CD4-positive, alpha-beta memory T cell (primary cell): Measurements from ENCODE around the gene EDEM3. TPM values are rescaled to one million over a fixed set of nuclear protein-coding genes. Genes with fewer than 3 reads are reported as not detected.
"Not testable (repeated sequence)": the region's sequence is repeated elsewhere in the genome, so short reads cannot be mapped to it uniquely, and the experiment has no call there.

ENCODE experiments used
- CTCF ChIA-PET: fragments of 350-600 bp; sonication (Branson Sonifier 250); formaldehyde crosslinking; loops from one replicate; lab custom pipeline; 2021; ENCODE audit warnings: inconsistent platforms; ENCODE audit not compliant: partially characterized antibody; lab: Charles Lee
- POLR2A ChIA-PET: fragments of 350-600 bp; sonication (Branson Sonifier 250); formaldehyde crosslinking; loops from one replicate; lab custom pipeline; 2021; ENCODE audit not compliant: partially characterized antibody; lab: Charles Lee
- DNase-seq, 5 donors: peaks; one replicate each; pipeline versions ENCODE4 v3.0.0 to v3.0.0-alpha.2; 2020 to 2022; ENCODE audit warnings: mixed read lengths in 1 of 5
- H3K27ac ChIP-seq: one replicate; pipeline ENCODE4 v1.7.0; 2013; ENCODE audit warnings: low read depth, low read length
- H3K27me3 ChIP-seq: 2 replicates; pipeline ENCODE4 v1.7.0; 2013; ENCODE audit warnings: mild to moderate bottlenecking, low read length, moderate library complexity; ENCODE audit not compliant: insufficient read depth
- H3K36me3 ChIP-seq: 2 replicates; pipeline ENCODE4 v1.7.0; 2013; ENCODE audit warnings: mild to moderate bottlenecking, low read length, moderate library complexity; ENCODE audit not compliant: insufficient read depth
- H3K4me1 ChIP-seq: 2 replicates; pipeline ENCODE4 v1.7.0; 2013; ENCODE audit warnings: mild to moderate bottlenecking, low read length, moderate library complexity; ENCODE audit not compliant: insufficient read depth
- H3K4me3 ChIP-seq, 2 donors: one replicate each; pipeline ENCODE4 v1.7.0; 2013; ENCODE audit warnings: low read length in 2 of 2, mild to moderate bottlenecking in 1 of 2
- H3K9me3 ChIP-seq, 2 donors: one replicate each; pipeline ENCODE4 v1.7.0; 2013; ENCODE audit warnings: low read length in 2 of 2, control low read depth in 1 of 2; ENCODE audit not compliant: control insufficient read depth in 1 of 2
- H3K27ac Mint-ChIP-seq, 7 donors: one replicate each; pipeline ENCODE4 v1.8.0; 2020 to 2021; ENCODE audit warnings: mixed read lengths in 7 of 7, mild to moderate bottlenecking in 6 of 7, inconsistent platforms in 3 of 7, moderate library complexity in 3 of 7
- H3K27me3 Mint-ChIP-seq, 2 donors: one replicate each; pipeline ENCODE4 v1.8.0; 2020 to 2021; ENCODE audit warnings: mixed read lengths in 2 of 2
- H3K36me3 Mint-ChIP-seq, 2 donors: one replicate each; pipeline ENCODE4 v1.8.0; 2020 to 2021; ENCODE audit warnings: mixed read lengths in 2 of 2, inconsistent platforms in 1 of 2, mild to moderate bottlenecking in 1 of 2
- H3K4me1 Mint-ChIP-seq, 4 donors: one replicate each; pipeline ENCODE4 v1.8.0; 2020 to 2021; ENCODE audit warnings: mixed read lengths in 4 of 4, mild to moderate bottlenecking in 1 of 4
- H3K4me3 Mint-ChIP-seq, 8 donors: one replicate each; pipeline ENCODE4 v1.8.0; 2020 to 2021; ENCODE audit warnings: mixed read lengths in 8 of 8, mild to moderate bottlenecking in 7 of 8, moderate library complexity in 6 of 8, inconsistent platforms in 3 of 8
- H3K9me3 Mint-ChIP-seq, 8 donors: one replicate each; pipeline ENCODE4 v1.8.0; 2020 to 2021; ENCODE audit warnings: mixed read lengths in 8 of 8, mild to moderate bottlenecking in 5 of 8, inconsistent platforms in 3 of 8, moderate library complexity in 1 of 8
- intact Hi-C: fragments of 100-400 bp; cut with micrococcal nuclease; formaldehyde crosslinking; loops from one replicate; pipeline ENCODE4 v1.15.1; 2023
- polyA plus RNA-seq, 2 donors: library from polyadenylated mRNA; unstranded; fragments of 300-500 nt; fragmentation: Illumina TruSeq; gene quantifications; one replicate each; pipeline ENCODE4 v1.2.3, GENCODE V29; 2021
- total RNA-seq, 2 experiments: library from RNA; stranded (reverse); gene quantifications; one replicate each; pipeline ENCODE4 v1.2.3, GENCODE V29; 2021

EDEM3 gene
- total and polyA plus RNA-seq, 4 experiments from 2014 or later: 8.5 to 61.7 (median 36.1) TPM

DNA sequence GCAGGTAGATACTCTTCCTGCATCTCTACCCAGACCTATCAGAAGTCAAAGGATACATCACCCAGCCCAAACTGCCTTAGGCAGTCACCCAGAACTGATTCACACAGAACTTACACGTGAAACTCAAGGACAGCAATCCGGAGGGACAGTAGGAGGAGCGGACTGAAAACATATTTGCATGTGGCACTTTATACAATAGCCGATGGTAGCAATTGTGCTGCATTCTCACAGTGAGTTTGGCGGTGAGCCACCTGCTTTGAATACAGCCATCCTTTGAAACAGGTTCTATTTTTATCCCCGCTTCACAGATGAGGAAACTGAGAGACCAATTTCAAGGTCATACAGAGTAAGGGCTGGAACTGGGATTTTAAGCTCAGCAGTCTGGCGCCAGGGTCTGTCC, 69.5 kb downstream of the EDEM3 start:
- H3K4me3 Mint-ChIP-seq: no peak overlapping the region
- Histone ChIP-seq H3K27me3 (no peaks in the 10 kb centered on the region), H3K4me1 (no peaks in the 10 kb centered on the region), H3K9me3 (no peaks in the 10 kb centered on the region), H3K36me3 (no peaks in the 10 kb centered on the region), H3K27ac (no peak overlapping the region), H3K4me3 (no peak overlapping the region)
- no peak for DNase-seq
- POLR2A ChIA-PET: no interaction called here
- intact Hi-C loops: no loop called here
- no peak overlapping the region for H3K27ac Mint-ChIP-seq
- CTCF ChIA-PET: no interaction called here
- H3K4me1 Mint-ChIP-seq: peaks cover 0 to 4% (median under 1%) of the 10 kb centered on the region in 4 donors
- no peaks in the 10 kb centered on the region for H3K27me3 Mint-ChIP-seq
- peaks cover 5 to 20% (median 13%) of the 10 kb centered on the region in 8 donors for H3K9me3 Mint-ChIP-seq
- H3K36me3 Mint-ChIP-seq: peaks cover 6 to 14% of the 10 kb centered on the region in 2 donors

DNA sequence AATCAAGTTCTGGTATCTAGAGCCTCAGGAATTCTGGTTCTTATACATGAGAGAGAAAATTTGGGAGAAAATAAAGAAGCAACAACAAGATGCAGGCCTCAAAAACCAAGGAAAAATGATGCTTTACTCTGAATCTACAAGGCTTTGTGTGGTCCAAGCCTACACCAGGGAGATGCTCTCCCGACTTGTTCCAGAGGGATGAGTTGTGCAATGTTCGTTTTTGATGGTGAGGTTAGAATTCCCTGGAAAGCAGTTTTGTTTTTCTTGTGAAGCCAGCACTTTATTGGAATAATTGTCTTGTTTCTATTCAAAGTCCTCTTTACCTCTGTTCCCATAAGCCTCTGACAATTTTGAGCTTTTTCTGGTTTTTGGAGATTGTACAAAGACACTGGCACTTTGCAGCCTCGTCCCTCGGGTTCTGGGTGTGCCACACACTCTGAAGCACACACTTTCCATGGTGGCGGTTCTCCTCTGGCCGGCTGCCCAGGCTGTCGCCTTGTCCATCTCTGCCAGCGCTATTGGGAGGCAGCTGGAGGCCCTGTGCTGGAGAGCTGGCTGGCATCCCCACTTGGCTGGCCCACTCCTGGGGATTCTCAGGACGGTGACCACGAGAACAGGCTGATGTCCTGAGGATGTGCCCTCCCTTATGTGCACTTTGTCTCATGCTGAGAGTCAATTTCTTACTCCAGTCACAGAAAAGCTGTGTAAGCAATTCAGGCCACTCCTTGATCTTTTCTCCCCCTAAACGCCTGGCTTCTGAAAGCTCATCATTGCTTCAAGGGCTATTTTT, 70.2 kb downstream of the EDEM3 start:
- Histone ChIP-seq H3K4me3 (no peak overlapping the region), H3K36me3 (no peaks in the 10 kb centered on the region), H3K4me1 (no peaks in the 10 kb centered on the region), H3K9me3 (no peaks in the 10 kb centered on the region), H3K27me3 (no peaks in the 10 kb centered on the region), H3K27ac (no peak overlapping the region)
- peaks cover 0 to 1% (median 0%) of the 10 kb centered on the region in 4 donors for H3K4me1 Mint-ChIP-seq
- no peak overlapping the region for H3K27ac Mint-ChIP-seq
- intact Hi-C loops: no loop called here
- peak overlapping the region in 1 of 8 donors; percentile 5 for H3K4me3 Mint-ChIP-seq
- POLR2A ChIA-PET: no interaction called here
- CTCF ChIA-PET: no interaction called here
- peaks cover 5 to 22% (median 15%) of the 10 kb centered on the region in 8 donors for H3K9me3 Mint-ChIP-seq
- no peaks in the 10 kb centered on the region for H3K27me3 Mint-ChIP-seq
- H3K36me3 Mint-ChIP-seq: peaks cover 6 to 11% of the 10 kb centered on the region in 2 donors
- no peak for DNase-seq

DNA sequence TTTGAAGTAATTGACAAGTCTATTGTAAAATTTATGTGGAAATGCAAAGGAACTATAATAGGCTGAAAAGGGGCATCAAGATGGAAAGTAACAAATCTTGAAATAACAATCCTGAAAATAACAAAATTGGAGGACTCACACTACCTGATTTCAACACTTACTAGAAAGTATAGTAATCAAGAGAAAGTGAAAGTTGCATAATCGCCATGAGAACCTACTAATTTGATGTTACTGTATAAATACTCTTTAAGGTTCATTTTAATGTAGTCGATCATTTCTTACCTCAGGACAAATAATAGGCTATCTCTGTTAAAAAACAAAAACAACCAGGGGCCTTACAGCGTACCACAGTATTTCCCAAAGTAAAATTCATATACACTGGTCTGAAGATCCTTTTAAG, 71.7 kb downstream of the EDEM3 start:
- no peaks in the 10 kb centered on the region for H3K27me3 ChIP-seq
- Mint-ChIP-seq H3K4me1 (peaks cover 0 to 1% (median 0%) of the 10 kb centered on the region in 4 donors), H3K27me3 (no peaks in the 10 kb centered on the region), H3K4me3 (no peak overlapping the region), H3K27ac (no peak overlapping the region), H3K36me3 (peaks cover 6 to 11% of the 10 kb centered on the region in 2 donors), H3K9me3 (peaks cover 5 to 26% (median 17%) of the 10 kb centered on the region in 8 donors)
- POLR2A ChIA-PET: no interaction called here
- no peaks in the 10 kb centered on the region for H3K9me3 ChIP-seq
- H3K27ac ChIP-seq: no peak overlapping the region
- no peaks in the 10 kb centered on the region for H3K36me3 ChIP-seq
- H3K4me1 ChIP-seq: no peaks in the 10 kb centered on the region
- DNase-seq: no peak
- CTCF ChIA-PET: no interaction called here
- intact Hi-C loops: no loop called here
- H3K4me3 ChIP-seq: no peak overlapping the region

DNA sequence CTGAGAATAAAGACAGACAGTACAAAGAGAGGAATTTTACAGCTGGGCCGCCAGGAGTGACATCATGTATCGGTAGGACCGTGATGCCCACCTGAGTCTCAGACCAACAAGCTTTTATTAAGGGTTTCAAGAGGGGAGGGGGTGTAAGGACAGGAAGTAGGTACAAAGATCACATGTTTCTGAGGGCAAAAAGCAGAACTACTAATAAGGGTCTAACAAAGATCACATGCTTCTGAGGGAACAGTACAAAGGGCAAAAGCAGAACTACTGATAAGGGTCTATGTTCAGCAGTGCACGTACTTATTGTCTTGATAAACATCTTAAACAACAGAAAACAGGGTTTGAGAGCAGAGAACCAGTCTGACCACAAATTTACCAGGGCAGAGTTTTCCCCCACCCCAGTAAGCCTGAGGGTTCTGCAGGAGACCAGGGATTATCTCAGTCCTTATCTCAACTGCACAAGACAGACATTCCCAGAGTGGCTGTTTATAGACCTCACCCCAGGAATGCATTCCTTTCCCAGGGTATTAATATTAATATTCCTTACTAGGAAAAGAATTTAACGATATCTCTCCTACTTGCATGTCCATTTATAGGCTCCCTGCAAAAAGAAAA, 73.9 kb downstream of the EDEM3 start:
- H3K4me1 ChIP-seq, H3K4me1 Mint-ChIP-seq, DNase-seq, H3K36me3 ChIP-seq, H3K4me3 Mint-ChIP-seq, H3K27ac ChIP-seq, H3K27ac Mint-ChIP-seq, intact Hi-C loops, H3K27me3 ChIP-seq, H3K27me3 Mint-ChIP-seq, H3K9me3 ChIP-seq, POLR2A ChIA-PET, CTCF ChIA-PET, H3K4me3 ChIP-seq: not testable (repeated sequence)
- Mint-ChIP-seq H3K9me3 (peaks cover 5 to 26% (median 17%) of the 10 kb centered on the region in 8 donors), H3K36me3 (peaks cover 6 to 11% of the 10 kb centered on the region in 2 donors)

DNA sequence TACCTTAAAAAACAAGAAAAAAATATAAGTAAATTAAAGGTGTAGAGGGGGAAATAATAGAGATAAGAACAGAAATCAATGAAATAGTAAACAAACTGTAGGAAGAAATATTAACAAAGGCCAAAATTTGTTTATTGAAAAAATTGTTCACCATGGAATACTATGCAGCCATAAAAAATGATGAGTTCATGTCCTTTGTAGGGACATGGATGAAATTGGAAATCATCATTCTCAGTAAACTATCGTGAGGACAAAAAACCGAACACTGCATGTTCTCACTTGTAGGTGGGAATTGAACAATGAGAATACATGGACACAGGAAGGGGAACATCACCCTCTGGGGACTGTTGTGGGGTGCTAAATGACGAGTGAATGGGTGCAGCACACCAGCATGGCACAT, 75.2 kb downstream of the EDEM3 start:
- CTCF ChIA-PET, H3K27ac ChIP-seq: not testable (repeated sequence)

DNA sequence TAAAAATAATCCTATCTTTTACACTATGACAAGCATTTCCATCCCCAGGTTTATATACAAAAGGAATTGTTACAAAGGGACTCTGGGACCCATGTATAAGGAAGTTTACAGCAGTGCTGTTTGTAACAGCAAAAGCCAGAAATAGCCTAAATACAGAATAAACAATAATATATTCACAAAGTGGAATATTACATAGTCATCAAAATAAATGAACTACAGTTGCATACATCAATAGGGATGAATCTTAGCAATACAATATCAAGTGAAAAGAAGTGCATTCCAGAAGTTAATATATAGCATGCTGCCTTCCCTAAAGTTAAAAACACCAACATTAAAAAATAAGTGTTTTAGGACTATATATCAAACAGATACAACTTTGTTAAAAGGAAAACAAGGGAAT, 77.3 kb downstream of the EDEM3 start:
- no peaks in the 10 kb centered on the region for H3K9me3 ChIP-seq
- no peak for DNase-seq
- H3K27ac ChIP-seq: no peak overlapping the region
- H3K36me3 ChIP-seq: no peaks in the 10 kb centered on the region
- CTCF ChIA-PET: no interaction called here
- H3K4me1 Mint-ChIP-seq: no peaks in the 10 kb centered on the region
- H3K4me3 ChIP-seq: no peak overlapping the region
- POLR2A ChIA-PET: no interaction called here
- peaks cover 5 to 24% (median 19%) of the 10 kb centered on the region in 8 donors for H3K9me3 Mint-ChIP-seq
- no peak overlapping the region for H3K27ac Mint-ChIP-seq
- intact Hi-C loops: no loop called here
- H3K36me3 Mint-ChIP-seq: peaks cover 4 to 11% of the 10 kb centered on the region in 2 donors
- peaks cover 8% of the 10 kb centered on the region for H3K27me3 ChIP-seq
- peaks cover 21 to 22% of the 10 kb centered on the region in 2 donors for H3K27me3 Mint-ChIP-seq
- H3K4me3 Mint-ChIP-seq: no peak overlapping the region
- no peaks in the 10 kb centered on the region for H3K4me1 ChIP-seq

More for the DNA sequence above, 75.2 kb downstream of the EDEM3 start:
- H3K36me3 ChIP-seq, H3K27me3 ChIP-seq, H3K4me1 Mint-ChIP-seq, H3K4me1 ChIP-seq, H3K4me3 Mint-ChIP-seq, DNase-seq, POLR2A ChIA-PET, H3K27me3 Mint-ChIP-seq, H3K27ac Mint-ChIP-seq, H3K9me3 ChIP-seq, H3K4me3 ChIP-seq, intact Hi-C loops: not testable (repeated sequence)
- Mint-ChIP-seq H3K36me3 (peaks cover 6 to 11% of the 10 kb centered on the region in 2 donors), H3K9me3 (peaks cover 5 to 26% (median 19%) of the 10 kb centered on the region in 8 donors)

DNA sequence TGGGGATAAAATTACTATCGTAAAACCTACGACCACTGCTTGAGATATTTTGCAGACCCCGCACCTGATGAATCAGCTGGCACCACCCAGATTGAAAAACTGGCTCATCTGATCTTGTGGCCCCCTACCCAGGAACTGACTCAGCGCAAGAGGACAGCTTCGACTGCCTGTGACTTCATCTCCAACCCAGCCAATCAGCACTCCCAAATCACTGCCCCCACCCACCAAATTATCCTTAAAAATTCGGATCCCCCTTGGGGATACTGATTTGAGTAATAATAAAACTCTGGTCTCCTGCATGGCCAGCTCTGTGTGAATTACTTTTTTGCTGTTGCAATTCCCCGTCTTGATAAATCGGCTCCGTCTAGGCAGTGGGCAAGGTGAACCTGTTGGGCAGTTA, 81.4 kb downstream of the EDEM3 start:
- Mint-ChIP-seq H3K4me3 (no peak overlapping the region), H3K27me3 (peaks cover 27 to 32% of the 10 kb centered on the region in 2 donors), H3K9me3 (peaks cover 0 to 3% (median 0%) of the 10 kb centered on the region in 8 donors), H3K27ac (no peak overlapping the region), H3K36me3 (no peaks in the 10 kb centered on the region), H3K4me1 (no peaks in the 10 kb centered on the region)
- ChIA-PET POLR2A (no interaction called here), CTCF (interaction anchor here (1.2 kb wide), 1 partner anchor 9 kb away, joined by 4 read pairs; no protein-coding TSS in a partner anchor)
- Histone ChIP-seq H3K27ac (no peak overlapping the region), H3K27me3 (peaks cover 8% of the 10 kb centered on the region), H3K36me3 (no peaks in the 10 kb centered on the region), H3K9me3 (no peaks in the 10 kb centered on the region), H3K4me1 (no peaks in the 10 kb centered on the region), H3K4me3 (no peak overlapping the region)
- intact Hi-C loops: no loop called here
- DNase-seq: no peak
